GM19395 (cell line): ENCODE data around the gene CSNK2A3.
"Not testable (repeated sequence)": the region's sequence is repeated elsewhere in the genome, so short reads cannot be mapped to it uniquely, and the experiment has no call there.

ENCODE experiments used
- ATAC-seq: cut with Tn5 transposase; IDR thresholded peaks from one replicate; pipeline ENCODE4 v1.9.1; 2021; ENCODE audit warnings: mild to moderate bottlenecking, moderate library complexity; ENCODE audit not compliant: unreplicated experiment

Gene CSNK2A3

GRCh38 chr11:11380340-11380739 is 27.3 kb upstream of the CSNK2A3 start:
- ATAC-seq = no peak

GRCh38 chr11:11379661-11380060 is 26.6 kb upstream of the CSNK2A3 start:
- no peak for ATAC-seq

- no peak for ATAC-seq
These were observed 25.3 kb upstream of the CSNK2A3 start for GRCh38 chr11:11378184-11378940.

- ATAC-seq = peak; percentile 69
These were observed 21.5 kb upstream of the CSNK2A3 start for GRCh38 chr11:11374358-11375148.

GRCh38 chr11:11373934-11374333 is 20.9 kb upstream of the CSNK2A3 start:
- ATAC-seq = no peak

- ATAC-seq = no peak
These were observed 19.4 kb upstream of the CSNK2A3 start for GRCh38 chr11:11372461-11372860.

GRCh38 chr11:11370962-11371303 is 17.9 kb upstream of the CSNK2A3 start:
- ATAC-seq = no peak

- ATAC-seq = no peak
These were observed 17.4 kb upstream of the CSNK2A3 start for GRCh38 chr11:11370255-11370961.

GRCh38 chr11:11366793-11367192 is 13.7 kb upstream of the CSNK2A3 start:
- ATAC-seq = no peak

GRCh38 chr11:11363674-11364073 is 10.6 kb upstream of the CSNK2A3 start:
- ATAC-seq = no peak

- no peak for ATAC-seq
These were observed 6.6 kb upstream of the CSNK2A3 start for GRCh38 chr11:11359611-11360010.

GRCh38 chr11:11356842-11357241 is 3.8 kb upstream of the CSNK2A3 start:
- no peak for ATAC-seq

GRCh38 chr11:11351851-11352250 is 1.2 kb downstream of the CSNK2A3 start:
- not testable (repeated sequence) for ATAC-seq

GRCh38 chr11:11351042-11351586 is 1.9 kb downstream of the CSNK2A3 start:
- no peak for ATAC-seq

- ATAC-seq = no peak
These were observed 3.1 kb downstream of the CSNK2A3 start for GRCh38 chr11:11349870-11350337.

- ATAC-seq = no peak
These were observed 3.8 kb downstream of the CSNK2A3 start for GRCh38 chr11:11349106-11349825.

GRCh38 chr11:11348303-11348702 is 4.7 kb downstream of the CSNK2A3 start:
- ATAC-seq = no peak

- ATAC-seq = no peak
These were observed 5.5 kb downstream of the CSNK2A3 start for GRCh38 chr11:11347592-11347991.

GRCh38 chr11:11346303-11346702 is 6.7 kb downstream of the CSNK2A3 start:
- no peak for ATAC-seq

- no peak for ATAC-seq
These were observed 8.0 kb downstream of the CSNK2A3 start for GRCh38 chr11:11345099-11345498.

- ATAC-seq = no peak
These were observed 9.0 kb downstream of the CSNK2A3 start for GRCh38 chr11:11344045-11344444.
